Endothelial cell of umbilical vein (primary cell): ENCODE measurements around the gene MREG.

ENCODE experiments used
- CTCF ChIP-seq, 2 donors: IDR thresholded peaks; 1 replicate in 1 of 2; 2 replicates in 1 of 2; pipeline ENCODE4 v1.5.1; 2011; ENCODE audit warnings: low read length in 2 of 2, mild to moderate bottlenecking in 2 of 2, moderate library complexity in 2 of 2, control low read depth in 1 of 2, inconsistent platforms in 1 of 2, low read depth in 1 of 2; ENCODE audit not compliant: insufficient read depth in 1 of 2; ENCODE audit errors: extremely low read depth in 1 of 2
- EZH2 ChIP-seq: IDR thresholded peaks from 2 replicates; pipeline ENCODE4 v1.6.1; 2012; ENCODE audit warnings: borderline replicate concordance, low read depth, mild to moderate bottlenecking, moderate library complexity, low read length, inconsistent platforms; ENCODE audit not compliant: severe bottlenecking
- GATA2 ChIP-seq: IDR thresholded peaks from 2 replicates; pipeline ENCODE4 v1.7.0; 2011; ENCODE audit warnings: low read depth, mild to moderate bottlenecking, moderate library complexity, mixed read lengths, low read length; ENCODE audit not compliant: insufficient read length, insufficient read depth
- MAX ChIP-seq: IDR thresholded peaks from 2 replicates; pipeline ENCODE4 v1.6.1; 2011; ENCODE audit not compliant: insufficient read depth, insufficient read length
- MYC ChIP-seq: IDR thresholded peaks from one replicate; pipeline ENCODE4 v1.6.1; 2011; ENCODE audit warnings: mild to moderate bottlenecking, low read depth, low read length
- POLR2A ChIP-seq: IDR thresholded peaks from 2 replicates; pipeline ENCODE4 v1.6.1; 2012; ENCODE audit warnings: low read depth, mild to moderate bottlenecking, control low read depth, low read length
- POLR2AphosphoS5 ChIP-seq: IDR thresholded peaks from 2 replicates; pipeline ENCODE4 v1.6.1; 2012; ENCODE audit warnings: low read depth, mild to moderate bottlenecking, control low read depth, low read length, moderate library complexity; ENCODE audit not compliant: insufficient read depth

- TF ChIP-seq MAX: no peak
- no peak for TF ChIP-seq CTCF (IDR thresholded peaks at IDR 0.05; ENCODE audit: extremely low read depth in 1 of 2, insufficient read depth in 1 of 2, low read depth in 1 of 2, low read length in 2 of 2)
- TF ChIP-seq POLR2AphosphoS5: no peak
- no peak for TF ChIP-seq POLR2A
- TF ChIP-seq EZH2: no peak
- no peak for TF ChIP-seq MYC
- TF ChIP-seq GATA2: no peak
These were observed 91.5 kb downstream of the MREG start for GRCh38 chr2:215921895-215922294.
